ENCODE measurements around the gene CNTN4. TPM values are rescaled to one million over a fixed set of nuclear protein-coding genes. Genes with fewer than 3 reads are reported as not detected.
"Not testable (repeated sequence)": the region's sequence is repeated elsewhere in the genome, so short reads cannot be mapped to it uniquely, and the experiment has no call there.

Gene CNTN4
- total RNA-seq, 1 donor from 2014 or later, result not detected

- intact Hi-C loops (cut with micrococcal nuclease), result no loop called here
These were observed 791.1 kb downstream of the CNTN4 start for GRCh38 chr3:2889736-2890135.

GRCh38 chr3:2896308-2896939, 797.8 kb downstream of the CNTN4 start:
- intact Hi-C loops (cut with micrococcal nuclease), result no loop called here

- intact Hi-C loops (cut with micrococcal nuclease), result no loop called here
These were observed 799.2 kb downstream of the CNTN4 start for GRCh38 chr3:2897821-2898220.

- intact Hi-C loops (cut with micrococcal nuclease), result no loop called here
These were observed 800.1 kb downstream of the CNTN4 start for GRCh38 chr3:2898591-2899353.

GRCh38 chr3:2904054-2904453, 805.4 kb downstream of the CNTN4 start:
- intact Hi-C loops (cut with micrococcal nuclease), result no loop called here

GRCh38 chr3:2908693-2909351, 810.2 kb downstream of the CNTN4 start:
- intact Hi-C loops (cut with micrococcal nuclease), result no loop called here

- intact Hi-C loops (cut with micrococcal nuclease), result no loop called here
These were observed 812.3 kb downstream of the CNTN4 start for GRCh38 chr3:2910997-2911396.

GRCh38 chr3:2915826-2916225, 817.2 kb downstream of the CNTN4 start:
- intact Hi-C loops (cut with micrococcal nuclease), result no loop called here

GRCh38 chr3:2916640-2917039, 818.0 kb downstream of the CNTN4 start:
- intact Hi-C loops (cut with micrococcal nuclease), result not testable (repeated sequence)

- intact Hi-C loops (cut with micrococcal nuclease), result loop anchor here (5.0 kb wide), 1 partner anchor 252 kb away; no protein-coding TSS in a partner anchor
These were observed 821.4 kb downstream of the CNTN4 start for GRCh38 chr3:2920103-2920502.

GRCh38 chr3:2921452-2921851, 822.8 kb downstream of the CNTN4 start:
- intact Hi-C loops (cut with micrococcal nuclease), result loop anchor here (5.0 kb wide), 1 partner anchor 251 kb away; no protein-coding TSS in a partner anchor

GRCh38 chr3:2921903-2922302, 823.2 kb downstream of the CNTN4 start:
- intact Hi-C loops (cut with micrococcal nuclease), result loop anchor here (5.0 kb wide), 1 partner anchor 250 kb away; no protein-coding TSS in a partner anchor

GRCh38 chr3:2923390-2923789, 824.7 kb downstream of the CNTN4 start:
- intact Hi-C loops (cut with micrococcal nuclease), result loop anchor here (5.0 kb wide), 1 partner anchor 249 kb away; no protein-coding TSS in a partner anchor

GRCh38 chr3:2927259-2927658, 828.6 kb downstream of the CNTN4 start:
- intact Hi-C loops (cut with micrococcal nuclease), result no loop called here

GRCh38 chr3:2929574-2929973, 830.9 kb downstream of the CNTN4 start:
- intact Hi-C loops (cut with micrococcal nuclease), result no loop called here

- intact Hi-C loops (cut with micrococcal nuclease), result no loop called here
These were observed 832.6 kb downstream of the CNTN4 start for GRCh38 chr3:2931265-2931664.

- intact Hi-C loops (cut with micrococcal nuclease), result no loop called here
These were observed 835.9 kb downstream of the CNTN4 start for GRCh38 chr3:2934541-2934940.

- intact Hi-C loops (cut with micrococcal nuclease), result no loop called here
These were observed 838.4 kb downstream of the CNTN4 start for GRCh38 chr3:2937055-2937454.

- intact Hi-C loops (cut with micrococcal nuclease), result no loop called here
These were observed 838.9 kb downstream of the CNTN4 start for GRCh38 chr3:2937592-2937991.

- intact Hi-C loops (cut with micrococcal nuclease), result no loop called here
These were observed 840.0 kb downstream of the CNTN4 start for GRCh38 chr3:2938711-2939110.

GRCh38 chr3:2940062-2940461, 841.4 kb downstream of the CNTN4 start:
- intact Hi-C loops (cut with micrococcal nuclease), result no loop called here

- intact Hi-C loops (cut with micrococcal nuclease), result no loop called here
These were observed 846.0 kb downstream of the CNTN4 start for GRCh38 chr3:2944628-2945027.

All from T-helper 1 cell treated with Interleukin-12 subunit alpha and Interleukin-12 subunit beta and Interleukin-4 antibody, amounts not matched to agents 30 ng/mL and 1 ng/mL, for 36 hours (primary cell).